K562 (cell line): ENCODE data around the gene MSN. TPM values are rescaled to one million over a fixed set of nuclear protein-coding genes. Genes with fewer than 3 reads are reported as not detected.
A peak's percentile ranks its signal among the peaks of the same experiment; 100 is the strongest.

Source experiments
- ATF1 ChIP-seq, 2 experiments: fragments of 450-650 bp in 1 of 2; IDR thresholded peaks; 2 replicates each; pipeline ENCODE4 v1.6.1; 2016; ENCODE audit warnings: missing compliant biosample characterization in 1 of 2, missing genetic modification characterization in 1 of 2
- BCLAF1 ChIP-seq, 2 experiments: fragments of 450-650 bp in 1 of 2; IDR thresholded peaks; 2 replicates each; pipeline ENCODE4 v1.6.1; 2011 to 2017; ENCODE audit warnings: low read depth in 2 of 2, antibody characterized with exemption in 1 of 2, borderline replicate concordance in 1 of 2, low read length in 1 of 2, mild to moderate bottlenecking in 1 of 2, mixed read lengths in 1 of 2; ENCODE audit not compliant: control insufficient read depth in 1 of 2
- CSDE1 ChIP-seq, 2 experiments: fragments of 450-650 bp; IDR thresholded peaks; 2 replicates each; pipeline ENCODE4 v1.6.1; 2016; ENCODE audit warnings: mild to moderate bottlenecking in 1 of 2
- GTF2F1 ChIP-seq: IDR thresholded peaks from 2 replicates; pipeline ENCODE4 v1.6.1; 2011; ENCODE audit warnings: low read depth, low read length, improper control_type of control experiment
- HEY1 ChIP-seq: fragments of 250-450 bp; sonication (Bioruptor Pico); IDR thresholded peaks from 2 replicates; pipeline ENCODE4 v1.5.0; 2020; ENCODE audit warnings: mild to moderate bottlenecking, moderate library complexity, borderline replicate concordance
- MAZ ChIP-seq, 2 experiments: fragments of 450-650 bp in 1 of 2; sonication (generic) in 1 of 2; formaldehyde crosslinking; IDR thresholded peaks in 1 of 2; conservative IDR thresholded peaks in 1 of 2; 2 replicates each; pipeline versions ENCODE4 v1.4.0 to v1.5.0; 2020; ENCODE audit warnings: mild to moderate bottlenecking in 1 of 2, missing genetic modification reagents in 1 of 2
- PHF21A ChIP-seq: fragments of 450-650 bp; IDR thresholded peaks from 2 replicates; pipeline ENCODE4 v1.6.1; 2017; ENCODE audit warnings: low read depth, borderline replicate concordance
- RAD51 ChIP-seq: fragments of 450-650 bp; IDR thresholded peaks from 2 replicates; pipeline ENCODE4 v1.7.1; 2016; ENCODE audit warnings: low read depth, mild to moderate bottlenecking, borderline replicate concordance
- SMARCC2 ChIP-seq: fragments of 450-650 bp; IDR thresholded peaks from 2 replicates; pipeline ENCODE4 v1.6.1; 2017; ENCODE audit warnings: antibody characterized with exemption, moderate library complexity, mild to moderate bottlenecking, low read depth
- SP2 ChIP-seq: IDR thresholded peaks from 2 replicates; pipeline ENCODE4 v1.6.1; 2011; ENCODE audit warnings: mild to moderate bottlenecking, low read depth, low read length, moderate library complexity; ENCODE audit not compliant: poor library complexity, severe bottlenecking; ENCODE audit errors: extremely low read depth
- TSHZ1 ChIP-seq: fragments of 250-450 bp; sonication (Bioruptor Pico); IDR thresholded peaks from 2 replicates; pipeline ENCODE4 v1.4.0; 2020; ENCODE audit warnings: mild to moderate bottlenecking, moderate library complexity
- ZEB2 ChIP-seq: fragments of 450-650 bp; IDR thresholded peaks from 2 replicates; pipeline ENCODE4 v1.6.1; 2016
- ZNF12 ChIP-seq: sonication (generic); formaldehyde crosslinking; IDR thresholded peaks from 2 replicates; pipeline ENCODE4 v1.4.0; 2020; ENCODE audit warnings: mild to moderate bottlenecking, missing genetic modification reagents
- ZNF197 ChIP-seq: fragments of 200-800 bp; sonication (Bioruptor generic); IDR thresholded peaks from 2 replicates; pipeline ENCODE4 v1.6.1; 2016; ENCODE audit warnings: low read depth, missing genetic modification characterization, missing compliant biosample characterization
- ZNF668 ChIP-seq: fragments of 250-450 bp; sonication (Bioruptor Pico); IDR thresholded peaks from 2 replicates; pipeline ENCODE4 v1.8.0; 2022; ENCODE audit warnings: mild to moderate bottlenecking, inconsistent platforms
- polyA plus RNA-seq, 8 experiments: library from polyadenylated mRNA; depleted of rRNA in 4 of 8; stranded (reverse) in 5 of 8; unstranded in 3 of 8; fragments of >200 nt; fragmentation: Nextera tagmentation in 2 of 8; fragmentation: Illumina TruSeq in 1 of 8; extraction: Ambion mirVana in 2 of 8; extraction: Trizol in 1 of 8; gene quantifications; 2 replicates each; pipeline versions ENCODE4 v1.2.1 to v1.2.3, GENCODE V29; 2011 to 2014; ENCODE audit warnings: inconsistent platforms in 1 of 8, missing spikeins in 1 of 8
- total RNA-seq, 7 experiments: library from RNA; depleted of rRNA in 6 of 7; stranded (reverse); fragments of >200 nt in 6 of 7; fragmentation: Illumina TruSeq in 2 of 7; extraction: Trizol in 2 of 7; gene quantifications; 2 replicates each; pipeline versions ENCODE4 v1.2.1 to v1.2.3, GENCODE V29; 2011 to 2021; ENCODE audit warnings: low replicate concordance in 1 of 7
- TF ChIP-seq, protein P1 (sequence below): fragments of 250-450 bp; sonication (Bioruptor Pico); IDR thresholded peaks from 2 replicates; pipeline ENCODE4 v1.8.0; 2022; ENCODE audit warnings: inconsistent platforms

Gene MSN
- total and polyA plus RNA-seq, 9 of the 15 experiments (the other 6 are each of a cell fraction or from before 2014, with no cell fraction given): 128 to 486 (median 237) TPM

DNA sequence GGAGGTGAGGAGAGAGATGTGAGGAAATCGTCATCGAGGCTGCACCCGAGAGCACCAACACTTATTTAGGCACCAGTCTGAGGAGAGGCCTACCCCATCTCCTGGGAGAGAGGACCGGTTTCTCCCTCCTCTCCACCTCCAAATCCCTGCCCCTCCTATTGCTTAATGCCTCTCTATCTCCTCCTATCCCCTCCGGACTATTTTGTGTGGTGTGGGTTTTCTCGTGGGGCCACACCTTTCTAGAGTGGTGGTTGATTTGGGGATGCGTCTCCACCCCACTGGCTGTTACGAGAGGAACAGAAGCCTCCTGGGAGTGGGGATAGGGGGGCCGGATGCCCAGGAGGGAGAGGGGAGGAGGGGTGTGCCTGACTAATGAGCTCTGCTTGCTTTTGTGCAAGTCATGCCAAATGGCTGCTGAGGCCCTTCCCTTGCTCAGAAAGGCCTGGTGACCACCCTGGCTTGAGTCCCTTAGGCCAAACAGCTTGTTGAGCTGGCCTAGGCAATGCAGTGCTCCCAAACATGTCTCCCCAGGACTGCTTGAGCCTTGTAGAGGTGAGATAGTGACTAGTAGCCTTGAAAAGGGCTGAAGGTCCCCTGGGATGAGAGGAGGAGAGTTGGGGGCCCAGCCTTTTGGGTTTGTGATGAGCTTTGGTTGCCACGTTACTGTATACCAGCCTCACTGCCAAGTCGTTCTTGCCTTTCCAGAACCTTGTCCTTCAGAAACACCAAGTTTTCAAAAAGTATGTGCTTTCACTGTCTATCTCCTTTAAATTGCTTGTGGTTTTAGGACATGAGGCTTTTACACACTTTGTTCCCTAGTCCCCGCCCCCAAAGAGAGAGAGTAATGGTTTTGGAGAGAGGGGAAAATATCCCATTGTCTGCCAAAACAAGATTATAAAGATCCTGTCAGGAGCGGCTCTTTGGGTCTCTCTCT is 1.2 kb downstream of the MSN start (continued):
- no peak for TF ChIP-seq SMARCC2
- TF ChIP-seq ZNF12 (CRISPR knock-in tag): no peak
- TF ChIP-seq CSDE1 (IDR thresholded peaks at IDR 0.05): no peak
- peak; percentile 45; the same call in 1 of the 2 replicates for TF ChIP-seq ZEB2
- no peak for TF ChIP-seq HEY1 (CRISPR knock-in tag)
- TF ChIP-seq BCLAF1 (IDR thresholded peaks at IDR 0.05; ENCODE audit: borderline replicate concordance in 1 of 2, control insufficient read depth in 1 of 2, low read depth in 2 of 2, low read length in 1 of 2): no peak
- no peak for TF ChIP-seq ZNF197 (CRISPR knock-in tag)
- no peak for TF ChIP-seq SP2
- TF ChIP-seq RAD51: no peak
- TF ChIP-seq MAZ (CRISPR knock-in tag; conservative IDR thresholded peaks at IDR 0.05 in 1 of 2, IDR thresholded peaks at IDR 0.05 in 1 of 2): peak; percentile 37 to 73; a peak in 3 of 4 replicates
- no peak for TF ChIP-seq ZNF668 (CRISPR knock-in tag)
- TF ChIP-seq ATF1 (CRISPR knock-in tag; IDR thresholded peaks at IDR 0.05): no peak
- TF ChIP-seq ATF1 (tag; IDR thresholded peaks at IDR 0.05): no peak
- TF ChIP-seq, protein P1, sequence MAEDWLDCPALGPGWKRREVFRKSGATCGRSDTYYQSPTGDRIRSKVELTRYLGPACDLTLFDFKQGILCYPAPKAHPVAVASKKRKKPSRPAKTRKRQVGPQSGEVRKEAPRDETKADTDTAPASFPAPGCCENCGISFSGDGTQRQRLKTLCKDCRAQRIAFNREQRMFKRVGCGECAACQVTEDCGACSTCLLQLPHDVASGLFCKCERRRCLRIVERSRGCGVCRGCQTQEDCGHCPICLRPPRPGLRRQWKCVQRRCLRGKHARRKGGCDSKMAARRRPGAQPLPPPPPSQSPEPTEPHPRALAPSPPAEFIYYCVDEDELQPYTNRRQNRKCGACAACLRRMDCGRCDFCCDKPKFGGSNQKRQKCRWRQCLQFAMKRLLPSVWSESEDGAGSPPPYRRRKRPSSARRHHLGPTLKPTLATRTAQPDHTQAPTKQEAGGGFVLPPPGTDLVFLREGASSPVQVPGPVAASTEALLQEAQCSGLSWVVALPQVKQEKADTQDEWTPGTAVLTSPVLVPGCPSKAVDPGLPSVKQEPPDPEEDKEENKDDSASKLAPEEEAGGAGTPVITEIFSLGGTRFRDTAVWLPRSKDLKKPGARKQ (CRISPR knock-in tag): no peak
- no peak for TF ChIP-seq PHF21A
- TF ChIP-seq GTF2F1: no peak
- no peak for TF ChIP-seq TSHZ1 (CRISPR knock-in tag)
